Measurements from ENCODE around the gene WDR46.

WDR46 gene
- long read RNA-seq, transcript WDR46-231 (15 exons, 2,358 nt): major isoform, 644 of 736 reads
- long read RNA-seq, partial matches to known transcripts: 34 of 736 reads
- long read RNA-seq, other reads (novel, unspliced or antisense): 58 of 736 reads

- TF ChIP-seq, protein P1, sequence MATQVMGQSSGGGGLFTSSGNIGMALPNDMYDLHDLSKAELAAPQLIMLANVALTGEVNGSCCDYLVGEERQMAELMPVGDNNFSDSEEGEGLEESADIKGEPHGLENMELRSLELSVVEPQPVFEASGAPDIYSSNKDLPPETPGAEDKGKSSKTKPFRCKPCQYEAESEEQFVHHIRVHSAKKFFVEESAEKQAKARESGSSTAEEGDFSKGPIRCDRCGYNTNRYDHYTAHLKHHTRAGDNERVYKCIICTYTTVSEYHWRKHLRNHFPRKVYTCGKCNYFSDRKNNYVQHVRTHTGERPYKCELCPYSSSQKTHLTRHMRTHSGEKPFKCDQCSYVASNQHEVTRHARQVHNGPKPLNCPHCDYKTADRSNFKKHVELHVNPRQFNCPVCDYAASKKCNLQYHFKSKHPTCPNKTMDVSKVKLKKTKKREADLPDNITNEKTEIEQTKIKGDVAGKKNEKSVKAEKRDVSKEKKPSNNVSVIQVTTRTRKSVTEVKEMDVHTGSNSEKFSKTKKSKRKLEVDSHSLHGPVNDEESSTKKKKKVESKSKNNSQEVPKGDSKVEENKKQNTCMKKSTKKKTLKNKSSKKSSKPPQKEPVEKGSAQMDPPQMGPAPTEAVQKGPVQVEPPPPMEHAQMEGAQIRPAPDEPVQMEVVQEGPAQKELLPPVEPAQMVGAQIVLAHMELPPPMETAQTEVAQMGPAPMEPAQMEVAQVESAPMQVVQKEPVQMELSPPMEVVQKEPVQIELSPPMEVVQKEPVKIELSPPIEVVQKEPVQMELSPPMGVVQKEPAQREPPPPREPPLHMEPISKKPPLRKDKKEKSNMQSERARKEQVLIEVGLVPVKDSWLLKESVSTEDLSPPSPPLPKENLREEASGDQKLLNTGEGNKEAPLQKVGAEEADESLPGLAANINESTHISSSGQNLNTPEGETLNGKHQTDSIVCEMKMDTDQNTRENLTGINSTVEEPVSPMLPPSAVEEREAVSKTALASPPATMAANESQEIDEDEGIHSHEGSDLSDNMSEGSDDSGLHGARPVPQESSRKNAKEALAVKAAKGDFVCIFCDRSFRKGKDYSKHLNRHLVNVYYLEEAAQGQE (IDR thresholded peaks at IDR 0.05; ENCODE audit: insufficient replicate concordance, low read depth): no peak
- TF ChIP-seq SPI1 (IDR thresholded peaks at IDR 0.05; ENCODE audit: borderline replicate concordance, low read depth) (peak; percentile 47; the same call in 1 of the 2 replicates), CTCF (IDR thresholded peaks at IDR 0.05; ENCODE audit: insufficient read depth, low read length) (no peak), POLR2AphosphoS5 (IDR thresholded peaks at IDR 0.05; ENCODE audit: low read depth) (peak; percentile 14; the same call in 1 of the 2 replicates), GABPA (IDR thresholded peaks at IDR 0.05; ENCODE audit: low read depth) (peak; percentile 98)
- Histone ChIP-seq H3K27me3 (ENCODE audit: insufficient read depth, poor library complexity, severe bottlenecking) (no peaks in the 10 kb centered on the region), H3K27ac (replicated peaks) (peak within 1 kb of the TSS; percentile 69), H3K4me3 (replicated peaks; ENCODE audit: insufficient read depth, low read length) (peak within 1 kb of the TSS; percentile 79)
- DNase-seq (ENCODE audit: low read depth in 1 of 2, low spot score in 1 of 2): peak; percentile 85 to 91
Observed at GRCh38 chr6:33288921-33289783, at the start of gene WDR46, which contains the start of gene PFDN6. TSS of gene WDR46 (minus strand) at chr6:33289239. CDS start at chr6:33289170, 69 bp downstream. TSS of gene PFDN6 (plus strand) at chr6:33289601. CDS start at chr6:33289857, 256 bp downstream.

GRCh38 chr6:33336495-33336894 is 47.5 kb upstream of the WDR46 start:
- Histone ChIP-seq H3K27ac (replicated peaks) (no peak overlapping the region), H3K4me3 (replicated peaks; ENCODE audit: insufficient read depth, low read length) (no peak overlapping the region), H3K27me3 (ENCODE audit: insufficient read depth, poor library complexity, severe bottlenecking) (no peaks in the 10 kb centered on the region)
- TF ChIP-seq GABPA (IDR thresholded peaks at IDR 0.05; ENCODE audit: low read depth) (no peak), SPI1 (IDR thresholded peaks at IDR 0.05; ENCODE audit: borderline replicate concordance, low read depth) (no peak), POLR2AphosphoS5 (IDR thresholded peaks at IDR 0.05; ENCODE audit: low read depth) (no peak), CTCF (IDR thresholded peaks at IDR 0.05; ENCODE audit: insufficient read depth, low read length) (no peak)
- TF ChIP-seq, protein P1 (IDR thresholded peaks at IDR 0.05; ENCODE audit: insufficient replicate concordance, low read depth): no peak
- no peak for DNase-seq (ENCODE audit: low read depth in 1 of 2, low spot score in 1 of 2)

DNA sequence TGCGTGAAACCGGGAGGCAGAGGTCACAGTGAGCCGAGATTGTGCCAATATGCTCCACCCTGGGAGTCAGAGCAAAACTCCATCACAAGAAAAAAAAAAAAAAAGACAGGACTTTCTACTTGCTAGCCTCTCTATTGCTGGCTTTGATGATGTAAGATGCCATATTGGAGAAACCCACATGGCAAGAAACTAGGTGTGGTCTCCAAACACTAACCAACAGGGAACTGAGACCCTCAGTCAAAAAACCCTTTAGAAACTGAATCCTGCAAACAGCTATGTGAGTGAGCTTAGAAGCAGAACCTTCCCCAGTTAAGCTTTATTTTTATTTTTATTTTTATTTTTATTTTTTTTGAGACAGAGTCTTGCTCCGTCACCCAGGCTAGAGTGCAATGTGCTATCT is 46.9 kb upstream of the WDR46 start:
- TF ChIP-seq CTCF (IDR thresholded peaks at IDR 0.05; ENCODE audit: insufficient read depth, low read length) (no peak), POLR2AphosphoS5 (IDR thresholded peaks at IDR 0.05; ENCODE audit: low read depth) (no peak), SPI1 (IDR thresholded peaks at IDR 0.05; ENCODE audit: borderline replicate concordance, low read depth) (no peak), GABPA (IDR thresholded peaks at IDR 0.05; ENCODE audit: low read depth) (no peak)
- TF ChIP-seq, protein P1 (IDR thresholded peaks at IDR 0.05; ENCODE audit: insufficient replicate concordance, low read depth): no peak
- DNase-seq (ENCODE audit: low read depth in 1 of 2, low spot score in 1 of 2): no peak
- H3K27me3 ChIP-seq (ENCODE audit: insufficient read depth, poor library complexity, severe bottlenecking): no peaks in the 10 kb centered on the region
- no peak overlapping the region for H3K27ac ChIP-seq (replicated peaks)
- H3K4me3 ChIP-seq (replicated peaks; ENCODE audit: insufficient read depth, low read length): no peak overlapping the region

Measured in HL-60 (cell line).